Hematopoietic multipotent progenitor cell (in vitro differentiated cells): ENCODE results near the gene SULT2B1. TPM values are rescaled to one million over a fixed set of nuclear protein-coding genes. Genes with fewer than 3 reads are reported as not detected.
"Not testable (repeated sequence)": the region's sequence is repeated elsewhere in the genome, so short reads cannot be mapped to it uniquely, and the experiment has no call there.

ENCODE experiments used
- DNase-seq, 3 donors: peaks; one replicate each; pipeline ENCODE4 v3.0.0-alpha.2; 2011 to 2015; ENCODE audit warnings: low read depth in 2 of 3, low spot score in 2 of 3
- total RNA-seq: library from RNA; depleted of rRNA; stranded (reverse); fragments of >200 nt; gene quantifications from one replicate; pipeline ENCODE4 v1.2.3, GENCODE V29; 2012

Gene SULT2B1
- total RNA-seq, 1 donor, result not detected

DNA sequence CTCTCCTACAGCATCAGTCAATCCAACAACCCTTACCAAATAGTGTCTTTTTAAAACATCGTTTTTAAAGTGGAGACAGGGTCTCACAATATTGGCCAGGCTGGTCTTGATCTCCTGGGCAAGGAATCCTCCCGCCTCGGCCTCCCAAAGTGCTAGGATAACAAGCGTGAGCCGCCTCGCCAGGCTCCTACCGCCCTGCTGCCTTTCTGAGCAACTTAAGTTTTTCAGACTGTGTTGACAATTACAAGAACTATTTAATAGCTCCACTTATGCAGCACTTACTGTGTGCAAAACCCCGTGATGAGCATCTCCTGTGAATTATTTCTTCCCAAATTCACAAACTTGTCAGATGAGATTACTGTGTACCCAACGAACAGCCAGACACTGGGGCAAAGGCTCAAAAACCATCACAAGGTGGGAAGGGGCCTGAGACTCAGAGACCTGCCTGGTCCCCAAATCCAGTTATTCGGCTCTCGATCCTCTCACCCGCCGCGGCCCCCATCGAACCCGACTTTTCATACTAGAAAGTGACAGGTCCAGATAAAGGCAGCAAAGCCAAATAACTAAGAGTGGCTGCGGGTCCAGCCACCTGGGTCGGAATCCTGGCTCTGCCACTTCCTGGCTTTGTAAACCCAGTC, 66.4 kb downstream of the SULT2B1 start:
- no peak for DNase-seq

- peak; percentile 98 to 99 (median 99) for DNase-seq
Observed at GRCh38 chr19:48618916-48619691, 67.1 kb downstream of the SULT2B1 start, which contains the start of the genes RPL18 and SPHK2. Gene RPL18 (minus strand): TSS chr19:48619178. CDS start chr19:48619143, 35 bp downstream. Gene SPHK2 (plus strand): TSS chr19:48619506. CDS start chr19:48620515, 1,009 bp downstream.

DNA sequence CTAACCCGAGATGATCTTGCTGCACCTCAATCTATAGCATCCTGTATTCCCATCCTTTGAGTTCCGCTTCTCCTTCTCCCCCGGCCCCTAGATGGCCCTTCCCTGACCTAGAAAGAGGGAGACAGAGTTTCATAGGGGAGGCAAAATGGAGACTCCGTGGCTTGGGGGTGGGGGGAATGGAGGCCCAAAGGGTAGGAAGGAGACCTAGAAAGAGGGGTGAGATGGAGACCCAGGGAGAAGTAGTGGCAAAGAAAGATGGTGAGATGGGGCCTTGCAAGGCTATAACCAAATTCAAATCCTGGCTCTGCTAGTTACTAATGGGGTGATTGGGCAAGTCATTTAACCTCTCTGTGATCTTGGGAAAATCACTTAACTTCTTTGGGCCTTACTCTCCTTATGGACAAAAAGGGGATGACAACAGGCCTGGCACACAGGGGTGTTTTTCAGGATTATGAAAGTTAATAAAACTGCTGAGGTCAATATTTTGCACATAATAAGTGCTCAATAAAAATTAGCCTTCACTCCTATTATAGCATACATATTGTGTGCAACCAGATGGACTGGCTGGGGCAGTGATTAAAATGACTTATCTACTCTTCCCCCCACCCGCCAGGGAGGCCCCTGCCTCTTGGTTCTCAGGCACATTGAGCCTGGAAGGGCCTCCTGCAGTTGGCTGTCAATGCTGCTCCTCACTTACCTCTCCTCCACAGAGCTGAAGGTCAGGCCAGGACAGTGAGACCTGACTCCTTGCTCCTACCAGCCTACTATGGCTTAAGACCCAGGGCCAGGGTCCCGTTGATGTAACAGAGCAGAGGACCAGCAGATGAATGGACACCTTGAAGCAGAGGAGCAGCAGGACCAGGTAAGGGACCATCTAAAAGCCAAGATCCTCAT, 68.0 kb downstream of the SULT2B1 start:
- no peak for DNase-seq

GRCh38 chr19:48623556-48624066, 71.6 kb downstream of the SULT2B1 start:
- no peak for DNase-seq

DNA sequence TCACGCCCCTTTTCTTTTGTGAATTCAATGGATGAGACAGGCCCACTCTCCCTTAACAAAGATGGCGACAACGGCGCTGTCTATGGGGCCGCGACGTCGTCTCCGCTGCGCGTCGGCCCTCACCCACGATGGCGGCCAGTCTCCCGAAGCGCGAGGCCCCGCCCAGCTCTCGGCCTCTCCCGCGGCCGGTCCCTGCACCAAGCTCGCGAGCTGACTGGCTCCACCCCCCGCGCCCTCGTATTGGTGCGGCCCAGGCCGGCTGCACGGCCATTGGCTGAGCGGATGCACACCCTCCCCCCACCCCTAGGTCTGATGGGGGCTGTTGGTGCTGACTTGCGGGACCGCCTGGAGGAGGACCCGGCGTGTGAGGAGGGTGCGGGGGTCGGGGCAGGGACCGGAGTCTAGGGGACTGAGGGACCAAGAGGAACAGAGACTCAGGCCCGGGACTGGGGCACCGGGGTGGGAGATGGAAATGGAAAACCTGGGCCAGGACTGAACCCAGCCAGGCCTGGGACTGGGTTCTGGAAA, 72.2 kb downstream of the SULT2B1 start:
- peak; percentile 82 to 98 (median 98) for DNase-seq

GRCh38 chr19:48624791-48625723, 73.1 kb downstream of the SULT2B1 start:
- no peak for DNase-seq

GRCh38 chr19:48625891-48626327, 73.9 kb downstream of the SULT2B1 start:
- no peak for DNase-seq

GRCh38 chr19:48627201-48627864, 75.4 kb downstream of the SULT2B1 start:
- DNase-seq, result no peak

- DNase-seq, result no peak
Observed at GRCh38 chr19:48627865-48628314, 75.9 kb downstream of the SULT2B1 start.

DNA sequence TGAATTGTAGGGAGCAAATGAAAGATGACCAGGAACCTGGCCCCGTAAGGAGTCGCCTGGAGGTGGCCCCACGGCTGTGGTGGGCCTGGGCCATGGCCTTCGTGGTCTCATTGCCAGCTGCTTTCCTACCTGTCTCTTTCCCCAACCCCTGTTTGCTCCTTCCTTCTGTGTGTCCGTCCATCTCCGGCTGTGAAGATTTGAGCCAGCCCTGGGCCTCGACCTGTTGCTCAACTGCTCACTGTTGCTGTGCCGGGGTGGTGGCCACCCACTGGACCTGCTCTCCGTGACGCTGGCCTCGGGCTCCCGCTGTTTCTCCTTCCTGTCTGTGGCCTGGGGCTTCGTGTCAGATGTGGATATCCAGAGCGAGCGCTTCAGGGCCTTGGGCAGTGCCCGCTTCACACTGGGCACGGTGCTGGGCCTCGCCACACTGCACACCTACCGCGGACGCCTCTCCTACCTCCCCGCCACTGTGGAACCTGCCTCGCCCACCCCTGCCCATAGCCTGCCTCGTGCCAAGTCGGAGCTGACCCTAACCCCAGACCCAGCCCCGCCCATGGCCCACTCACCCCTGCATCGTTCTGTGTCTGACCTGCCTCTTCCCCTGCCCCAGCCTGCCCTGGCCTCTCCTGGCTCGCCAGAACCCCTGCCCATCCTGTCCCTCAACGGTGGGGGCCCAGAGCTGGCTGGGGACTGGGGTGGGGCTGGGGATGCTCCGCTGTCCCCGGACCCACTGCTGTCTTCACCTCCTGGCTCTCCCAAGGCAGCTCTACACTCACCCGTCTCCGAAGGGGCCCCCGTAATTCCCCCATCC, 76.7 kb downstream of the SULT2B1 start:
- no peak for DNase-seq

DNA sequence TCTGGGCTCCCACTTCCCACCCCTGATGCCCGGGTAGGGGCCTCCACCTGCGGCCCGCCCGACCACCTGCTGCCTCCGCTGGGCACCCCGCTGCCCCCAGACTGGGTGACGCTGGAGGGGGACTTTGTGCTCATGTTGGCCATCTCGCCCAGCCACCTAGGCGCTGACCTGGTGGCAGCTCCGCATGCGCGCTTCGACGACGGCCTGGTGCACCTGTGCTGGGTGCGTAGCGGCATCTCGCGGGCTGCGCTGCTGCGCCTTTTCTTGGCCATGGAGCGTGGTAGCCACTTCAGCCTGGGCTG, 77.3 kb downstream of the SULT2B1 start:
- no peak for DNase-seq

- DNase-seq, result no peak
Observed at GRCh38 chr19:48629599-48630295, 77.8 kb downstream of the SULT2B1 start.

- peak in 1 of 3 donors; percentile 63 for DNase-seq
Observed at GRCh38 chr19:48630296-48631063, 78.5 kb downstream of the SULT2B1 start.

DNA sequence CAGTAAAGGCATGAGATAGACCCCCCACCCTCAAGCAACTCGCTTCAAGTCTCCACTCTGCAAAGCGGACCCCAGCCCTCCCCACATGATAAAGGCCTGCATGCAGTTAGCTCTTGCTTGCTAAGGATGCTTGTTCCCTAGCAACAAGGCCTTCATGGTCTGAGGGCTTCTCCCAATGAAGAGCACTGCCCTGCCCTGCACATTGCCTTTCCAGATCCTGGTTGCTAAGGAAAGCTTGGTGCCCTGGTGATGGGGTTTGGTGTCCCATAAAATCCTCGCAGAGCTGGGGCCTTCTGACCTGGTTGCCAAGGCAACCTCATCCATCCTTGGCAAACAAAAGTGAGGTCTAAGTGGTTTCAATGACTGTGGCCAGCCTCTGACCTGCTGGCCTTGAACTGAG, 79.3 kb downstream of the SULT2B1 start:
- DNase-seq, result no peak

- DNase-seq, result not testable (repeated sequence)
Observed at GRCh38 chr19:48632286-48632685, 80.3 kb downstream of the SULT2B1 start.

GRCh38 chr19:48632692-48633147, 80.7 kb downstream of the SULT2B1 start:
- no peak for DNase-seq
